Omental fat pad (tissue), 4 donors: ENCODE results near the gene ZBTB8A. TPM values are rescaled to one million over a fixed set of nuclear protein-coding genes. Genes with fewer than 3 reads are reported as not detected.

Source experiments
- ATAC-seq: fragments of 150-250 bp; one replicate; pipeline ENCODE4 v1.9.1; 2016; ENCODE audit warnings: mild to moderate bottlenecking, moderate library complexity; ENCODE audit not compliant: low FRiP score
- DNase-seq: peaks from one replicate; pipeline ENCODE4 v3.0.0-alpha.2; 2019; ENCODE audit warnings: low spot score
- small RNA-seq: library from RNA; depleted of rRNA; stranded (forward); fragments of <200 nt; gene quantifications from one replicate; pipeline ENCODE3, GENCODE V24; 2016
- total RNA-seq, 4 donors: library from RNA; depleted of rRNA; stranded (reverse); fragments of >200 nt; gene quantifications; one replicate each; pipeline ENCODE4 v1.1.0, GENCODE V29; 2016
- TF ChIP-seq, protein P1 (sequence below), 3 donors: fragments of 450-650 bp; IDR thresholded peaks; one replicate each; pipeline ENCODE4 v1.5.1; 2016 to 2017; ENCODE audit warnings: antibody characterized with exemption in 3 of 3, mild to moderate bottlenecking in 3 of 3, moderate library complexity in 2 of 3

ZBTB8A gene
- total RNA-seq, 4 donors from 2014 or later: 5.4 to 10.9 (median 7.0) TPM

DNA sequence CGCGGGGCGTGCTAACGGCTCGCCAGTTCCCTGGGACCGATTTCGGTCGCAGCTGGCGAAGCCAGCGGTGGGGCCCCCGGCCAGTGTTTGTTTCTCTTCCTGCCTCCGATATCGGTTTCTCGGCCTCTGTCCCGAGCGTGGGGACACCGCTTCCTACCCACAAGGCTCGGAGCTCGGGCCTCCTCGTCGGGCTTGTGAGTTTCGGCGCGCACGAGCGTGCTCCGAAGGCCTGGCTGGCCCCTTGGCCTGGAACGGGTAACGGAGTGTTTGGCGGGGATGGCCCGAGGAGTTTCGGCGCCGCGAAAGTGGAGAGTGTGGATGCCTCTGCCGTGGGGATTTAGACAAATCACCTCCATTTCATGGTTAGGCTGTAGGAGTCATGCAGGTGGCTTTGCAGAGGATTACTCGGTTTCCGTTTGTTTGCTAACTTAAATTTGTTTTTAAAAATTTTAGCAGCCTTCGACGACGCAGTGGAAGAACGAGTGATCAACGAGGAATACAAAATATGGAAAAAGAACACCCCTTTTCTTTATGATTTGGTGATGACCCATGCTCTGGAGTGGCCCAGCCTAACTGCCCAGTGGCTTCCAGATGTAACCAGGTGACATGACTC, 112.3 kb downstream of the ZBTB8A start:
- ATAC-seq: no peak
- TF ChIP-seq, protein P1, sequence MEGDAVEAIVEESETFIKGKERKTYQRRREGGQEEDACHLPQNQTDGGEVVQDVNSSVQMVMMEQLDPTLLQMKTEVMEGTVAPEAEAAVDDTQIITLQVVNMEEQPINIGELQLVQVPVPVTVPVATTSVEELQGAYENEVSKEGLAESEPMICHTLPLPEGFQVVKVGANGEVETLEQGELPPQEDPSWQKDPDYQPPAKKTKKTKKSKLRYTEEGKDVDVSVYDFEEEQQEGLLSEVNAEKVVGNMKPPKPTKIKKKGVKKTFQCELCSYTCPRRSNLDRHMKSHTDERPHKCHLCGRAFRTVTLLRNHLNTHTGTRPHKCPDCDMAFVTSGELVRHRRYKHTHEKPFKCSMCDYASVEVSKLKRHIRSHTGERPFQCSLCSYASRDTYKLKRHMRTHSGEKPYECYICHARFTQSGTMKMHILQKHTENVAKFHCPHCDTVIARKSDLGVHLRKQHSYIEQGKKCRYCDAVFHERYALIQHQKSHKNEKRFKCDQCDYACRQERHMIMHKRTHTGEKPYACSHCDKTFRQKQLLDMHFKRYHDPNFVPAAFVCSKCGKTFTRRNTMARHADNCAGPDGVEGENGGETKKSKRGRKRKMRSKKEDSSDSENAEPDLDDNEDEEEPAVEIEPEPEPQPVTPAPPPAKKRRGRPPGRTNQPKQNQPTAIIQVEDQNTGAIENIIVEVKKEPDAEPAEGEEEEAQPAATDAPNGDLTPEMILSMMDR (IDR thresholded peaks at IDR 0.05): no peak
- DNase-seq: no peak

DNA sequence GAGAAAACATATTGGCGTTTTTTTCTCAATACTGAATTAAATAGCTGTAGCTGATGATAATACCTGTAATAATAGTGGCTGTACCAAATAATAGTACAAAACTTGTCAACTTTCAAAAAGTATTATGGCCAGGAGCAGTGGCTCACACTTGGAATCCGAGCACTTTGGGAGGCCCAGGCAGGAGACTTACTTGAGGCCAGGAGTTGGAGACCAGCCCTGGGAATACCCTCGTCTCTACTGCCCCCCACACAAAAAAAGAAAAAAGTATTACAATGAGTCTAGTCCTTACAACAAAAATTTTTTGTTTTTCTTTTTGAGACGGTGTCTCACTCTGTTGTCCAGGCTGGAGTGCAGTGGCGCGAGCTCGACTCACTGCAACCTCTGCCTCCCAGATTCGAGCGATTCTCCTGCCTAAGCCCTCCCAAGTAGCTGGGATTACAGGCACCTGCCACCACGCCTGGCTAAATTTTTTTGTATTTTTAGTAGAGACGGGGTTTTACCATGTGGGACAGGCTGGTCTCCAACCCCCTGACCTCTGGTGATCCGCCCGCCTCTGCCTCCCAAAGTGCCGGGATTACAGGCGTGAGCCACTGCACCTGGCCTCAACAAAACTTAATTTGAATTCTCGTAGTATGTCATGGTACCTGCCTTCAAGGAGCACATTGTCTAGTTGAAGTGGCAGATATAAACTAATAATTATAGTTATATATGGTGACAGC, 113.2 kb downstream of the ZBTB8A start:
- TF ChIP-seq, protein P1 (IDR thresholded peaks at IDR 0.05): no peak
- no peak for ATAC-seq

More for the DNA sequence above, 113.2 kb downstream of the ZBTB8A start:
- no peak for DNase-seq

Small RNA genes lying within 50 kb of the gene (small RNA-seq; reads per million reads assigned to genes)
- not detected for gene RF00019

Other genes with a start within 250 kb of the ZBTB8A start
- gene HDAC1, start 247.3 kb upstream of the ZBTB8A start, total RNA-seq: 10 to 100 TPM; 32.3 to 52.6 (median 39.5) TPM
- 10 to 100 TPM; 29.5 to 61.0 (median 42.7) TPM for gene MARCKSL1, start 203.2 kb upstream of the ZBTB8A start, total RNA-seq
- gene FAM229A, start 176.9 kb upstream of the ZBTB8A start, total RNA-seq: 10 to 100 TPM in 1 of 4 donors, 1 to 10 TPM in 3; 2.5 to 13.4 (median 5.4) TPM
- gene TSSK3, start 176.9 kb upstream of the ZBTB8A start, total RNA-seq: under 1 TPM in 1 of 4 donors, not detected in 3; 0.48 TPM
- 10 to 100 TPM; 51.9 to 73.1 (median 69.5) TPM for gene BSDC1, start 145.0 kb upstream of the ZBTB8A start, total RNA-seq
- under 1 TPM in 1 of 4 donors, not detected in 3; under 0.01 TPM for gene ZBTB8B, start 74.4 kb upstream of the ZBTB8A start, total RNA-seq
- 10 to 100 TPM; 12.5 to 36.7 (median 23.3) TPM for gene ZBTB8OS, start 111.1 kb downstream of the ZBTB8A start, total RNA-seq
- gene RBBP4, start 111.8 kb downstream of the ZBTB8A start, total RNA-seq: 100 to 1,000 TPM in 1 of 4 donors, 10 to 100 TPM in 3; 85.4 to 113 (median 93.2) TPM
- gene SYNC, start 163.3 kb downstream of the ZBTB8A start, total RNA-seq: 10 to 100 TPM; 14.8 to 27.4 (median 22.1) TPM